Ishikawa (cell line): Measurements from ENCODE around the gene PLCB1.

Experiments
- CEBPB ChIP-seq: IDR thresholded peaks from 2 replicates; pipeline ENCODE4 v1.6.1; 2012
- CREB1 ChIP-seq: IDR thresholded peaks from 2 replicates; pipeline ENCODE4 v1.6.1; 2012; ENCODE audit warnings: low read depth
- EGR1 ChIP-seq: IDR thresholded peaks from 2 replicates; pipeline ENCODE4 v1.6.1; 2012
- EP300 ChIP-seq: IDR thresholded peaks from 2 replicates; pipeline ENCODE4 v1.6.1; 2012; ENCODE audit warnings: borderline replicate concordance
- FOXM1 ChIP-seq: IDR thresholded peaks from 2 replicates; pipeline ENCODE4 v1.6.1; 2012; ENCODE audit warnings: low read depth, borderline replicate concordance
- MAX ChIP-seq: IDR thresholded peaks from 2 replicates; pipeline ENCODE4 v1.6.1; 2012
- NFIC ChIP-seq: IDR thresholded peaks from 2 replicates; pipeline ENCODE4 v1.6.1; 2012
- RAD21 ChIP-seq: IDR thresholded peaks from 2 replicates; pipeline ENCODE4 v1.6.1; 2012; ENCODE audit warnings: low read depth
- REST ChIP-seq: IDR thresholded peaks from 2 replicates; pipeline ENCODE4 v1.6.1; 2012; ENCODE audit warnings: low read depth, mild to moderate bottlenecking
- TAF1 ChIP-seq: IDR thresholded peaks from 2 replicates; pipeline ENCODE4 v1.6.1; 2012; ENCODE audit warnings: low read depth, mild to moderate bottlenecking
- TCF12 ChIP-seq: IDR thresholded peaks from 2 replicates; pipeline ENCODE4 v1.6.1; 2012; ENCODE audit warnings: low read depth
- TEAD4 ChIP-seq: IDR thresholded peaks from 2 replicates; pipeline ENCODE4 v1.6.1; 2012
- YY1 ChIP-seq: IDR thresholded peaks from 2 replicates; pipeline ENCODE4 v1.6.1; 2012; ENCODE audit warnings: low read depth
- ZBTB7A ChIP-seq: IDR thresholded peaks from 2 replicates; pipeline ENCODE4 v1.6.1; 2012; ENCODE audit warnings: low read depth
- TF ChIP-seq, protein P1 (sequence below): IDR thresholded peaks from 2 replicates; pipeline ENCODE4 v1.6.1; 2012

The PLCB1 gene

DNA sequence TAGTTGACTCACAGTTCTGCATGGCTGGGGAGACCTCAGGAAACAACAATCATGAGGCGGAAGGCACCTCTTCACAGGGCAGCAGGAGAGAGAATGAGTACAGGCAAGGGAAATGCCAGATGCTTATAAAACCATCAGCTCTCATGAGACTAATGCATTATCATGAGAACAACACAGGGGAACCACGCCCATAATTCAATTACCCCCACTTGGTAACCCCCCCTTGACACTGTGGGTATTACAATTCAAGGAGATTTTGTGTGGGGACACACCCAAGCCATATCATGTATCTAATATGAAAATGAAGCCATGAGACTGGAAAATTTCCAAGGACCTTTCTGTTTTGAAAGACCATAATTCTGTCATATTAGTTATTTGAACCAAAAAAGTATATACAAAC, 594.4 kb downstream of the PLCB1 start:
- TF ChIP-seq TAF1 (no peak), CEBPB (no peak), YY1 (no peak), NFIC (no peak), REST (no peak), EP300 (no peak), ZBTB7A (no peak), RAD21 (no peak), CREB1 (no peak), TEAD4 (no peak), FOXM1 (no peak)

- no peak for TF ChIP-seq RAD21
- no peak for TF ChIP-seq EGR1
- no peak for TF ChIP-seq CEBPB
Measured at GRCh38 chr20:8735014-8735413, 602.9 kb downstream of the PLCB1 start.

GRCh38 chr20:8735674-8736073, 603.6 kb downstream of the PLCB1 start:
- no peak for TF ChIP-seq REST
- no peak for TF ChIP-seq FOXM1
- TF ChIP-seq ZBTB7A = no peak
- TF ChIP-seq YY1 = no peak
- no peak for TF ChIP-seq RAD21

DNA sequence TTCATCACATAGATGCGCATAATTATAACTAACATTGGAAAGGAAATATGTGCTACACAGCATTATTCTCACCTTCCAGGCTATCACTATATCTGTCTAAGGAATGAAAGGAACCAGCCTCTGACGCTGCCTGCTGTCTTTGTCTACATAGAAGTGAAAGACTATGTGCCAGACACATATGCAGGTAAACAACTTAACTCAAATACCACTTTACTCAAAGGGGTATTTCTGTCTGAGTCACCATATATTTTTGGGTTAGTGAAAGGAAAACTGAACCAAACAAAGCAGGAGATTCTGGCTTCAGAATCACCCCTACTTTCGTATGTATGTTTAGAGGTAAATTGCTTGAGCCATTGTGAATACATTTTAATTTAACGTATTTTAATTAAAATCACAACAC, 608.2 kb downstream of the PLCB1 start:
- TF ChIP-seq TCF12 (no peak), EGR1 (no peak), FOXM1 (no peak), YY1 (no peak), TAF1 (no peak), ZBTB7A (no peak)

- no peak for TF ChIP-seq CEBPB
- no peak for TF ChIP-seq EP300
- TF ChIP-seq CREB1 = no peak
- TF ChIP-seq EGR1 = no peak
- no peak for TF ChIP-seq ZBTB7A
- TF ChIP-seq TEAD4 = no peak
- TF ChIP-seq TAF1 = no peak
- TF ChIP-seq TCF12 = no peak
- TF ChIP-seq RAD21 = no peak
- TF ChIP-seq, protein P1, sequence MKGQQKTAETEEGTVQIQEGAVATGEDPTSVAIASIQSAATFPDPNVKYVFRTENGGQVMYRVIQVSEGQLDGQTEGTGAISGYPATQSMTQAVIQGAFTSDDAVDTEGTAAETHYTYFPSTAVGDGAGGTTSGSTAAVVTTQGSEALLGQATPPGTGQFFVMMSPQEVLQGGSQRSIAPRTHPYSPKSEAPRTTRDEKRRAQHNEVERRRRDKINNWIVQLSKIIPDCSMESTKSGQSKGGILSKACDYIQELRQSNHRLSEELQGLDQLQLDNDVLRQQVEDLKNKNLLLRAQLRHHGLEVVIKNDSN = no peak
- TF ChIP-seq MAX = no peak
- TF ChIP-seq NFIC = no peak
- no peak for TF ChIP-seq REST
- no peak for TF ChIP-seq YY1
- no peak for TF ChIP-seq FOXM1
Measured at GRCh38 chr20:8744228-8744844, 612.3 kb downstream of the PLCB1 start.

DNA sequence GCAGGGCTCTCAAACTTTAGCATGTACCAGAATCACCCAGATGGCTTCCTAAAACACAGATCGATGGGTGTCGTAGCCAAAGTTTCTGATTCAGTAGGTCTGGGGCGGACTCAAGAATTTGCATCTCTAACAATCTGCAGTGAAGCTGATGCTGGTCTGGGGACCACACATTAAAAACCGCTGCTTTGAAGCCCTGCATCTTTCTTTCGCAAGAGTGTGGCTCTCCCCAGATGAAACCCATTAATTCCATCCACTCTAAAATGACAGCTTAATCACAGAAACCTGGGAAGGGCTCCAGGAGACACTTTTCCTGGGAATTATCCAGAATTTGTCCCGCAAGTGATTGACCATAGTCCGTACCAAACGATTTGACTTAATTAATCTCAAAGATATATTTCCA, 617.0 kb downstream of the PLCB1 start:
- no peak for TF ChIP-seq EGR1
- TF ChIP-seq TCF12 = no peak
- TF ChIP-seq FOXM1 = no peak
